Loucy (cell line): ENCODE data around the gene LMOD3.

ENCODE experiments used
- EZH2phosphoT487 ChIP-seq: fragments of 200-600 bp; IDR thresholded peaks from 2 replicates; pipeline ENCODE4 v1.6.1; 2018; ENCODE audit warnings: antibody characterized with exemption, mild to moderate bottlenecking, moderate library complexity, borderline replicate concordance
- TF ChIP-seq, protein P1 (sequence below): fragments of 200-600 bp; sonication (generic); conservative IDR thresholded peaks from 2 replicates; pipeline ENCODE4 v1.5.1; 2014; ENCODE audit warnings: mild to moderate bottlenecking, antibody characterized with exemption, low read length

- TF ChIP-seq, protein P1, sequence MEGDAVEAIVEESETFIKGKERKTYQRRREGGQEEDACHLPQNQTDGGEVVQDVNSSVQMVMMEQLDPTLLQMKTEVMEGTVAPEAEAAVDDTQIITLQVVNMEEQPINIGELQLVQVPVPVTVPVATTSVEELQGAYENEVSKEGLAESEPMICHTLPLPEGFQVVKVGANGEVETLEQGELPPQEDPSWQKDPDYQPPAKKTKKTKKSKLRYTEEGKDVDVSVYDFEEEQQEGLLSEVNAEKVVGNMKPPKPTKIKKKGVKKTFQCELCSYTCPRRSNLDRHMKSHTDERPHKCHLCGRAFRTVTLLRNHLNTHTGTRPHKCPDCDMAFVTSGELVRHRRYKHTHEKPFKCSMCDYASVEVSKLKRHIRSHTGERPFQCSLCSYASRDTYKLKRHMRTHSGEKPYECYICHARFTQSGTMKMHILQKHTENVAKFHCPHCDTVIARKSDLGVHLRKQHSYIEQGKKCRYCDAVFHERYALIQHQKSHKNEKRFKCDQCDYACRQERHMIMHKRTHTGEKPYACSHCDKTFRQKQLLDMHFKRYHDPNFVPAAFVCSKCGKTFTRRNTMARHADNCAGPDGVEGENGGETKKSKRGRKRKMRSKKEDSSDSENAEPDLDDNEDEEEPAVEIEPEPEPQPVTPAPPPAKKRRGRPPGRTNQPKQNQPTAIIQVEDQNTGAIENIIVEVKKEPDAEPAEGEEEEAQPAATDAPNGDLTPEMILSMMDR: no peak
- no peak for TF ChIP-seq EZH2phosphoT487
Measured at GRCh38 chr3:69080233-69080920, 42.0 kb downstream of the LMOD3 start, which contains the start of gene UBA3.
